ENCODE measurements around the gene SEMA5B.

The SEMA5B gene

DNA sequence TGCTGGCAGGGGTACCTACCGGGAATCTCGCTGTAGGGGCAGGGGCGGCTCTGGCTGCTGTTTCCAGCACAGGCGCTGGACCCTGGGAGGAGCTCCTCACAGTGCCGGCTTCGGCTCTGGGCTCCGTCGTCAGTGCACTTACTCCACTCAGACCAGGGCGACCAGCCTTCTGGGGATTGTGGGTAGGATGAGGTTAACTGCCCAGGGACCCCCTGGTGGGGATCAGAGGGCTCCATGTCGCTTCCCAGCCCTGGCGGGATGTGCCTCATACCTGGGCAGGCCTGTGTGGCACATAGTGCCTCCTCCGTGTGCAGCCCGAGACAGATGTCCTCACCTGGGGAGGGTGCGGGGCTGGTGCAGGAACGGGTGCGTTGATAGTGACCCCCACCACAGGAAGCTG lies 115.7 kb downstream of the SEMA5B start:
- TF ChIP-seq, protein P1, sequence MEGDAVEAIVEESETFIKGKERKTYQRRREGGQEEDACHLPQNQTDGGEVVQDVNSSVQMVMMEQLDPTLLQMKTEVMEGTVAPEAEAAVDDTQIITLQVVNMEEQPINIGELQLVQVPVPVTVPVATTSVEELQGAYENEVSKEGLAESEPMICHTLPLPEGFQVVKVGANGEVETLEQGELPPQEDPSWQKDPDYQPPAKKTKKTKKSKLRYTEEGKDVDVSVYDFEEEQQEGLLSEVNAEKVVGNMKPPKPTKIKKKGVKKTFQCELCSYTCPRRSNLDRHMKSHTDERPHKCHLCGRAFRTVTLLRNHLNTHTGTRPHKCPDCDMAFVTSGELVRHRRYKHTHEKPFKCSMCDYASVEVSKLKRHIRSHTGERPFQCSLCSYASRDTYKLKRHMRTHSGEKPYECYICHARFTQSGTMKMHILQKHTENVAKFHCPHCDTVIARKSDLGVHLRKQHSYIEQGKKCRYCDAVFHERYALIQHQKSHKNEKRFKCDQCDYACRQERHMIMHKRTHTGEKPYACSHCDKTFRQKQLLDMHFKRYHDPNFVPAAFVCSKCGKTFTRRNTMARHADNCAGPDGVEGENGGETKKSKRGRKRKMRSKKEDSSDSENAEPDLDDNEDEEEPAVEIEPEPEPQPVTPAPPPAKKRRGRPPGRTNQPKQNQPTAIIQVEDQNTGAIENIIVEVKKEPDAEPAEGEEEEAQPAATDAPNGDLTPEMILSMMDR (IDR thresholded peaks at IDR 0.05; ENCODE audit: insufficient read depth, low read length, poor library complexity, severe bottlenecking): no peak
- no peak for TF ChIP-seq EZH2phosphoT487 (conservative IDR thresholded peaks at IDR 0.05; ENCODE audit: low read length)
- H3K27me3 ChIP-seq (ENCODE audit: low read length): no peaks in the 10 kb centered on the region

DNA sequence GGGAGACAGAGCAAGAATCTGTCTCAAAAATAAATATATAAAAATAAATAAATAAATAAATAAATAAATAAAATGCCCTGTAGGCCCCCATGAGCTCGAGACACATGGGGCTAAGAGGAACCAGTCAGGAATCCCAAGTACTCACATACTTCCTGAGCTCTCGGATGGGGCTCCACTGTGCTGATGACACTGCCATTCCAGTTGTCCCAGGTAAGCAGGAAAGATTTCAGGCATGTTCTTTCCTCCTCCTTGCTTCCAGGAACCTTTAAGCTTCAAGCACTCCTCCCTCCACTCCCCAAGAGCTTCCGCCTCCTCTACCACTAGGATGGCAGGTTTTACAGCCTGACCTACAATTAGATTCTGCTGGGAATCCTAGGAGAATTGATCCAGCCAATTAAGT lies 119.3 kb downstream of the SEMA5B start:
- no peaks in the 10 kb centered on the region for H4K20me1 ChIP-seq (ENCODE audit: low read depth, low read length)
- H3K79me2 ChIP-seq (ENCODE audit: insufficient read depth, low read length): no peaks in the 10 kb centered on the region
- no peak overlapping the region for H3K4me2 ChIP-seq (ENCODE audit: low read depth, low read length, poor library complexity, severe bottlenecking)
- TF ChIP-seq, protein P1 (IDR thresholded peaks at IDR 0.05; ENCODE audit: insufficient read depth, low read length, poor library complexity, severe bottlenecking): no peak
- no peak for TF ChIP-seq EZH2phosphoT487 (conservative IDR thresholded peaks at IDR 0.05; ENCODE audit: low read length)
- no peak overlapping the region for H2AFZ ChIP-seq (ENCODE audit: low read depth, low read length, severe bottlenecking)
- no peaks in the 10 kb centered on the region; the same call in 1 of the 2 replicates for H3K9me3 ChIP-seq (ENCODE audit: insufficient read depth, low read length)
- H3K36me3 ChIP-seq (ENCODE audit: low read length): no peaks in the 10 kb centered on the region
- H3F3A ChIP-seq (ENCODE audit: insufficient read depth): no peaks in the 10 kb centered on the region
- no peak overlapping the region for H3K27ac ChIP-seq (ENCODE audit: low read depth, low read length)
- no peak overlapping the region for H3K9ac ChIP-seq (ENCODE audit: low read length)
- no peaks in the 10 kb centered on the region for H3K27me3 ChIP-seq (ENCODE audit: low read length)
- H3K9me2 ChIP-seq (replicated peaks; ENCODE audit: insufficient read depth, low read length): no peaks in the 10 kb centered on the region
- H3K4me3 ChIP-seq (ENCODE audit: insufficient read depth, low read length, poor library complexity, severe bottlenecking): no peak overlapping the region

More for the DNA sequence above, 115.7 kb downstream of the SEMA5B start:
- H3F3A ChIP-seq (ENCODE audit: insufficient read depth): no peaks in the 10 kb centered on the region
- no peaks in the 10 kb centered on the region for H4K20me1 ChIP-seq (ENCODE audit: low read depth, low read length)
- H3K79me2 ChIP-seq (ENCODE audit: insufficient read depth, low read length): no peaks in the 10 kb centered on the region
- no peak overlapping the region for H3K4me2 ChIP-seq (ENCODE audit: low read depth, low read length, poor library complexity, severe bottlenecking)
- H3K9me2 ChIP-seq (replicated peaks; ENCODE audit: insufficient read depth, low read length): no peaks in the 10 kb centered on the region
- H3K4me3 ChIP-seq (ENCODE audit: insufficient read depth, low read length, poor library complexity, severe bottlenecking): no peak overlapping the region
- no peak overlapping the region for H3K9ac ChIP-seq (ENCODE audit: low read length)
- no peak overlapping the region for H2AFZ ChIP-seq (ENCODE audit: low read depth, low read length, severe bottlenecking)
- no peak overlapping the region for H3K27ac ChIP-seq (ENCODE audit: low read depth, low read length)
- no peaks in the 10 kb centered on the region for H3K36me3 ChIP-seq (ENCODE audit: low read length)
- H3K9me3 ChIP-seq (ENCODE audit: insufficient read depth, low read length): no peaks in the 10 kb centered on the region

DNA sequence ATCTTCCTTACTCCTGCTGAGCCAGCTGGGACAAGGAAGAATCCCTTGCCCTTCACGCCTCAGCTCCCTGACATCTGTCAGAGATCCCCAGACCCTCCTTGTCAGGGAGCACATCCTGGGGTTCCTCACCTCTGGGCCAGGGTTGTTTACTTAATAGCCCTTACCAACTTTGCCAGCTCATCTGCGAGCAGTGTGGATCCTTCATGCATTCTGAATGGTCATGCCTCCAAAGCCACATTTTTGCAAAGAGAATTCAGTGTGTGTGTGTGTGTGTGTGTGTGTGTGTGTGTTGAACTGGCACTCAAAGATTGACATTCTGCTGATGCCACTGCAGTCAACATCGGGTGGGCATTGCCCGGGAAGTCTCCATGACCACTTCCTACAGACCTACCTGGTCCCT lies 120.1 kb downstream of the SEMA5B start:
- Histone ChIP-seq H3K79me2 (ENCODE audit: insufficient read depth, low read length) (no peaks in the 10 kb centered on the region), H4K20me1 (ENCODE audit: low read depth, low read length) (no peaks in the 10 kb centered on the region), H3K27me3 (ENCODE audit: low read length) (no peaks in the 10 kb centered on the region), H3F3A (ENCODE audit: insufficient read depth) (no peaks in the 10 kb centered on the region), H3K27ac (ENCODE audit: low read depth, low read length) (no peak overlapping the region), H3K4me2 (ENCODE audit: low read depth, low read length, poor library complexity, severe bottlenecking) (no peak overlapping the region), H3K9me3 (ENCODE audit: insufficient read depth, low read length) (no peaks in the 10 kb centered on the region; the same call in 1 of the 2 replicates), H3K9ac (ENCODE audit: low read length) (no peak overlapping the region), H3K9me2 (replicated peaks; ENCODE audit: insufficient read depth, low read length) (no peaks in the 10 kb centered on the region), H3K4me3 (ENCODE audit: insufficient read depth, low read length, poor library complexity, severe bottlenecking) (no peak overlapping the region), H3K36me3 (ENCODE audit: low read length) (no peaks in the 10 kb centered on the region), H2AFZ (ENCODE audit: low read depth, low read length, severe bottlenecking) (no peak overlapping the region)
- TF ChIP-seq EZH2phosphoT487 (conservative IDR thresholded peaks at IDR 0.05; ENCODE audit: low read length): no peak
- TF ChIP-seq, protein P1 (IDR thresholded peaks at IDR 0.05; ENCODE audit: insufficient read depth, low read length, poor library complexity, severe bottlenecking): no peak
